ENCODE results near the gene RGS11.

DNA sequence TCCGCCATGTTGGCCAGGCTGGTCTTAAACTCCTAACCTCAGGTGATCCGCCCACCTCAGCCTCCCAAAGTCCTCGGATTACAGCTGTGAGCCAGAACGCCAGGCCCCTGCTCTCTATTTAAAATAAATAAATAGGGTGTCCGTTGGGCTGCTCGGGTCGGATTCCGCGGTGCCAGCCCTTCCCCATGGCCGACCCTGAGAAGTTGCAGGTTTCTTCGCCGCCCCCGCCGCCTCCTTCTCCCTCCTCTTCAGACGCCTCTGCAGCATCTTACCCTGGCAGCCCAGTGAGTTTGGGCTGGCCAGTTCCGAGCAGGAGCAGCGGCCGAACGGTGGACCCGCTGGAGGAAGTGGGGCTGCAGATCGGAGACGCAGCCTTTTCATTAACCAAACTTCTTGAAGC, 44.8 kb downstream of the RGS11 start:
- TF ChIP-seq EZH2 (IDR thresholded peaks at IDR 0.05) (no peak), POLR2AphosphoS5 (IDR thresholded peaks at IDR 0.05; ENCODE audit: borderline replicate concordance, low read depth, low read length) (no peak), FOXP2 (optimal IDR thresholded peaks at IDR 0.05; ENCODE audit: control extremely low read depth, extremely low read length, insufficient read depth) (no peak)
